ENCODE results near the gene CACNA1D.

CACNA1D gene

GRCh38 chr3:53581671-53582070 is 87.3 kb downstream of the CACNA1D start:
- no peak for DNase-seq

GRCh38 chr3:53583161-53583690 is 88.8 kb downstream of the CACNA1D start:
- no peak for DNase-seq

- DNase-seq, result no peak
Observed at GRCh38 chr3:53585049-53585448, 90.6 kb downstream of the CACNA1D start.

- DNase-seq, result no peak
Observed at GRCh38 chr3:53585627-53586026, 91.2 kb downstream of the CACNA1D start.

- DNase-seq, result no peak
Observed at GRCh38 chr3:53588122-53588521, 93.7 kb downstream of the CACNA1D start.

- DNase-seq, result no peak
Observed at GRCh38 chr3:53589201-53589600, 94.8 kb downstream of the CACNA1D start.

- no peak for DNase-seq
Observed at GRCh38 chr3:53589806-53590205, 95.4 kb downstream of the CACNA1D start.

- no peak for DNase-seq
Observed at GRCh38 chr3:53590606-53591005, 96.2 kb downstream of the CACNA1D start.

GRCh38 chr3:53591646-53592045 is 97.2 kb downstream of the CACNA1D start:
- no peak for DNase-seq

- no peak for DNase-seq
Observed at GRCh38 chr3:53592862-53593261, 98.5 kb downstream of the CACNA1D start.

- DNase-seq, result no peak
Observed at GRCh38 chr3:53593611-53594010, 99.2 kb downstream of the CACNA1D start.

- no peak for DNase-seq
Observed at GRCh38 chr3:53594276-53594675, 99.9 kb downstream of the CACNA1D start.

GRCh38 chr3:53595660-53596059 is 101.2 kb downstream of the CACNA1D start:
- no peak for DNase-seq

GRCh38 chr3:53597136-53597915 is 102.9 kb downstream of the CACNA1D start:
- DNase-seq, result no peak

GRCh38 chr3:53599771-53600170 is 105.4 kb downstream of the CACNA1D start:
- DNase-seq, result no peak

- DNase-seq, result no peak
Observed at GRCh38 chr3:53602866-53603265, 108.5 kb downstream of the CACNA1D start.

- DNase-seq, result no peak
Observed at GRCh38 chr3:53604232-53604631, 109.8 kb downstream of the CACNA1D start.

GRCh38 chr3:53606793-53607192 is 112.4 kb downstream of the CACNA1D start:
- DNase-seq, result no peak

- no peak for DNase-seq
Observed at GRCh38 chr3:53612508-53612907, 118.1 kb downstream of the CACNA1D start.

GRCh38 chr3:53613125-53613524 is 118.7 kb downstream of the CACNA1D start:
- DNase-seq, result no peak

- no peak for DNase-seq
Observed at GRCh38 chr3:53614307-53614706, 119.9 kb downstream of the CACNA1D start.

- DNase-seq, result no peak
Observed at GRCh38 chr3:53616321-53616720, 121.9 kb downstream of the CACNA1D start.

- no peak for DNase-seq
Observed at GRCh38 chr3:53616971-53617892, 122.8 kb downstream of the CACNA1D start.

All from activated naive CD4-positive, alpha-beta T cell treated with anti-CD3 and anti-CD28 coated beads, Interleukin-2, amount 50 U/mL, for 16 hours (primary cell).